Measurements from ENCODE around the gene PKD1. TPM values are rescaled to one million over a fixed set of nuclear protein-coding genes. Genes with fewer than 3 reads are reported as not detected.

The PKD1 gene
- total RNA-seq, 4 donors from 2014 or later: 181 to 492 (median 352) TPM

DNA sequence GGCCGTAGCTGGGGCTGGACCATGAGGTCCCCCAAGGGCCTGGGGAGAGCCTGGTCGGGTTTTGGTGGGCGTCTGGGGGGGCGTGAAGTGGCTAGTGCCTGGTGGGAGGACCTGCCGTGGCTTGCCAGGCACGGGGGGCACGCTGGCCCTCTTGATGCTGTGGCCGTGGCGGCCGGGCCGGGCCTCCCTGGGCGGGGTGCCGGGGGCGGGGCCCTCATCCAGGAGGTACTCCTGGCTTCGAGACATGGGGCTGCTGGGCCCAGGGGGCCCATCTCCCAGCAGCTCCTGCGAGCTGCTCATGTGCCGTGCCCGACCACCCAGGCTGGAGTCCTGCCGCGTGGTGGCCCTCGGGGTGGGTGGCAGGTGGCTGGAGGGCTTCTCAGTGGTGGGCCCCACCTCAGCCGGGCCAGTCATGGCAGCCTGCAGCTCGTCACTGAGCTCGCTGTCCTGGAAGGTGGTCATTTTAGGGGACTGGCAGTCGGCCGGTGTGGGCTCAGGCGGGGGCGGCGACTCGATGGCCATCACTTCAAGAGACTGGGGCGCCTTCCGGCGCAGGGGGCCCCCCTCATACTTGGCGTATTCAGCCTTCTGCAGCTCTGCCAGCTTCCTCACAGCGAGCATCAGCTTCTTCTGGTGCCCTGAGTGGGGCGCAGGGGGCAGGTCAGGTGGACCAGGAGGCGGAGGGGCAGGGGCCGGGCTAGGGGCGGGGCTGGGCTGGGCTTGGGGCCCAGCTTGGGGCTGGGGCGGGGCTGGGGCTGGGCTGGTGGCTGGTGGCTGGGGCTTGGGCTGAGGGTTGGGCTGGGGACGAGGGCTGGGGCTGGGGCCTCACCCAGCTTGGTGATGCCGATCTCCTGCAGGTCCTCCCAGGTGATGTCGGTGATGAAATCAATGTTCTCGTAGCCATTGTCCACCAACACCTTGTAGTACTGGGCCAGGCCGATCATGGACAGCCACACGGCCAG lies 45.5 kb upstream of the PKD1 start:
- Histone ChIP-seq H3K36me3 (peaks cover 0 to 21% of the 10 kb centered on the region in 2 donors), H3K9me3 (no peaks in the 10 kb centered on the region), H3K27ac (no peak overlapping the region), H3K4me1 (peaks cover 0 to 6% (median 0%) of the 10 kb centered on the region in 3 donors), H3K4me3 (no peak overlapping the region), H3K27me3 (peaks cover 12% of the 10 kb centered on the region)
- ATAC-seq: no peak
- WGBS, 2 donors (ENCODE audit: low coverage in 1 of 2): no CpG with 5 or more reads among the region's 46 CpGs
- TF ChIP-seq, protein P1, sequence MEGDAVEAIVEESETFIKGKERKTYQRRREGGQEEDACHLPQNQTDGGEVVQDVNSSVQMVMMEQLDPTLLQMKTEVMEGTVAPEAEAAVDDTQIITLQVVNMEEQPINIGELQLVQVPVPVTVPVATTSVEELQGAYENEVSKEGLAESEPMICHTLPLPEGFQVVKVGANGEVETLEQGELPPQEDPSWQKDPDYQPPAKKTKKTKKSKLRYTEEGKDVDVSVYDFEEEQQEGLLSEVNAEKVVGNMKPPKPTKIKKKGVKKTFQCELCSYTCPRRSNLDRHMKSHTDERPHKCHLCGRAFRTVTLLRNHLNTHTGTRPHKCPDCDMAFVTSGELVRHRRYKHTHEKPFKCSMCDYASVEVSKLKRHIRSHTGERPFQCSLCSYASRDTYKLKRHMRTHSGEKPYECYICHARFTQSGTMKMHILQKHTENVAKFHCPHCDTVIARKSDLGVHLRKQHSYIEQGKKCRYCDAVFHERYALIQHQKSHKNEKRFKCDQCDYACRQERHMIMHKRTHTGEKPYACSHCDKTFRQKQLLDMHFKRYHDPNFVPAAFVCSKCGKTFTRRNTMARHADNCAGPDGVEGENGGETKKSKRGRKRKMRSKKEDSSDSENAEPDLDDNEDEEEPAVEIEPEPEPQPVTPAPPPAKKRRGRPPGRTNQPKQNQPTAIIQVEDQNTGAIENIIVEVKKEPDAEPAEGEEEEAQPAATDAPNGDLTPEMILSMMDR (IDR thresholded peaks at IDR 0.05): no peak
- TF ChIP-seq POLR2A (IDR thresholded peaks at IDR 0.05) (no peak), POLR2AphosphoS5 (IDR thresholded peaks at IDR 0.05) (no peak), EP300 (IDR thresholded peaks at IDR 0.05) (no peak)

DNA sequence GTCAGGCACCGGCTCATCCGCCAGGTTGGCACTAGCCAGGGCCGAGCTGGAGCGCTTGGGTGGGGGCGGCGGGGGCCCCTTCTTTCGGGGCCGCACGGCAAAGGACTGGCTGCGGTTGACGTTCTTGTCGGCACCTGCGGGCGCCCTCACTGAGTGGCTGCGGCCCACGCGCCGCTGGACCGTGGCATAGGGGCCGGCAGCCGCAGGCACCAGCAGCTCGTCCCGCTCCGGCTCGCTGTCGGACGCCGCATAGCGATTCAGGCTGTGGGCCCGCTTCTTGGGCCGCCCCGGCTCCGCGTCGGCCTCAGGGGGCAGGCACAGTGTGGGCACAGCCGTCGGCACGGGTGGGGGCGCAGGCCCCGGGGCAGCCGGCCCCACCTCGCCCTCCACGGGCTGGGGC lies 44.8 kb upstream of the PKD1 start:
- Histone ChIP-seq H3K4me3 (no peak overlapping the region), H3K9me3 (no peaks in the 10 kb centered on the region), H3K4me1 (peaks cover 0 to 6% (median 0%) of the 10 kb centered on the region in 3 donors), H3K36me3 (peaks cover 0 to 29% of the 10 kb centered on the region in 2 donors), H3K27ac (no peak overlapping the region), H3K27me3 (peaks cover 12% of the 10 kb centered on the region)
- ATAC-seq: no peak
- no peak for TF ChIP-seq EP300 (IDR thresholded peaks at IDR 0.05)
- no peak for TF ChIP-seq POLR2AphosphoS5 (IDR thresholded peaks at IDR 0.05)
- no CpG with 5 or more reads among the region's 43 CpGs for WGBS, 2 donors (ENCODE audit: low coverage in 1 of 2)

DNA sequence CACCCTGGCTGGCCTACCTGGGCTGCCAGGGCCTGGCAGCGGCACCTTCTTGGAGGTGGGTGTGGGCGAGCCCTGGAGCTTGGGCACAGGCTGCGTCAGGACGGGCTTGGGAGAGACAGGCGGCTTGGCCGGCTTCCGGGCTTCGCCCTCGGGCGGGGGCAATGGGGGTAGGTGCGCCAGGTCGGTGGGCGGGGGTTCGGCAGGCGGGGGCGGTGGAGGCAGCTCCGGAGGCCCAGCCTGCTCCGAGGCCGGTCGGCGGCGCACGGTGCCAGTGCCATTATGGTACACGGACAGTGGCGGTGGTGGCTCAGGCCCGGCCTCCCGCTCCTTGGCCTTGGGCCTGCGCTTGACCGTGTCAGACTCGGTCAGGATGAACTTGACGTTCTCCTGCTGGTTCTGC lies 43.9 kb upstream of the PKD1 start:
- Histone ChIP-seq H3K9me3 (no peaks in the 10 kb centered on the region), H3K27me3 (peaks cover 12% of the 10 kb centered on the region), H3K27ac (no peak overlapping the region), H3K4me3 (no peak overlapping the region), H3K36me3 (peaks cover 0 to 38% of the 10 kb centered on the region in 2 donors), H3K4me1 (peaks cover 0 to 6% (median 0%) of the 10 kb centered on the region in 3 donors)
- ATAC-seq: no peak
- TF ChIP-seq POLR2A (IDR thresholded peaks at IDR 0.05) (no peak), EP300 (IDR thresholded peaks at IDR 0.05) (no peak), POLR2AphosphoS5 (IDR thresholded peaks at IDR 0.05) (no peak)
- TF ChIP-seq, protein P1 (IDR thresholded peaks at IDR 0.05): no peak
- no CpG with 5 or more reads among the region's 31 CpGs for WGBS, 2 donors (ENCODE audit: low coverage in 1 of 2)

DNA sequence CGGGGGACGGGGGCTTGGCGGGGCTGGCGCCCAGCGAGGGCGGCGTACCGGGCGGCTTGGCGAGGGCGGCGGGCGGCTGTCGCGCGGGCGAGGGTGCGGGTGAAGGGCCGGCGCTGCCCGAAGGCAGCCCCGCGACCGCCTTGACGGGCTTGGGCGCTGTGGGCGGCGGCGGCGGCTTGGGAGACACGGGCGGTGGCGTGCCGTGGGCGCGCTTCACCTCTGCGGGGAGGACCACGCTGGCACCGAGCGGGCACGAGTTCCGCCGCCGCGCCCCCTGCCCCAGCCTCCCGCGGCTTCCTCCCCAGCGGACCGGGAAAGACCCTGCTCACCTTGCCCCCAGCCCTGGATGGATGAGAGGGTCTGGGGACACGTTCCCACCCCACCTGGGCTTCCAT lies 43.4 kb upstream of the PKD1 start:
- H3K9me3 ChIP-seq: no peaks in the 10 kb centered on the region
- TF ChIP-seq POLR2A (IDR thresholded peaks at IDR 0.05) (no peak), POLR2AphosphoS5 (IDR thresholded peaks at IDR 0.05) (no peak), EP300 (IDR thresholded peaks at IDR 0.05) (no peak)
- TF ChIP-seq, protein P1 (IDR thresholded peaks at IDR 0.05): no peak
- ATAC-seq: peak; percentile 8

DNA sequence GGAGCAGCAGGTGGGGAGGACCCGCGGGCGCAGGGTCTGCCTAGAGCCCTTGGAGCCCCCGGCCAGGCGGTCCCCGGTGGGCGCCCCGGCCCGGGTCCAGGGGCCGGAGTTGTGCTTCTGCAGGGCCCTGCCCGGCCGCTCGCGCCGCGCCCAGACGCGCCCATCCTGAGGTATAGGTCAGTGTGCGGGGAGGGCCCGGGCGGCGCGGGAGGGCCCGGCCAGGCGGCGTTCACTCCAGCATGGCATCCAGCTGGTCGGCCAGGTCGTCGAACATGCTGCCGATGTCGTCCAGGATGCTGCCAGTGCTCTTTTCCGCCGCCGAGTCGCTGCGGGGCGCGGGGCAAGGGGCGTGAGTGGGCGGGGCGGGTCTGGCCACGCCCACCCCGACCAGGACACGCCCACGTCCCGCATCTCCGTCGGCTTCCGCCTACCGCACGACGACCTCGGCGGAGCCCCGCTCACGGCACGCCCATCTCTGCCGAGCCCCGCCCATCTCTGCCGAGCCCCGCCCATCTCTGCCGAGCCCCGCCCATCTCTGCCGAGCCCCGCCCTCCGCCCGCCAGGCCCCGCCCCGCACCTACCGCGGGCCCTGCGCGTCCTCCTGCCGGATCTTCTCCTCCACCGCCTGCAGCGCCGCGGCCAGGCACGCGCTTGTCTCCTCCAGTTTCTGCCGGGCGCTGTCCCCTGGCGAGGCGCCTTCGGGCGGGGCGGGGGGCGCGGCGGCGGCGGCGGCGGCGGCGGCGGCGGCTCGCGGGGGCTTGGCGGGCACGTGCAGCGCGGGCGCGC lies 42.8 kb upstream of the PKD1 start:
- Histone ChIP-seq H3K9me3 (no peaks in the 10 kb centered on the region), H3K27me3 (peaks cover 12% of the 10 kb centered on the region), H3K36me3 (peaks cover 0 to 49% of the 10 kb centered on the region in 2 donors), H3K27ac (no peak overlapping the region), H3K4me3 (no peak overlapping the region), H3K4me1 (peaks cover 0 to 6% (median 0%) of the 10 kb centered on the region in 3 donors)
- whole genome bisulfite sequencing, 2 donors (ENCODE audit: low coverage in 1 of 2): 73% methylated on average over 3 of the region's 106 CpGs; no CpG with 5 or more reads in 1 of the 2 donors
- ATAC-seq: peak; percentile 39
- TF ChIP-seq POLR2A (IDR thresholded peaks at IDR 0.05): peak in 1 of 2 donors; percentile 9
- TF ChIP-seq POLR2AphosphoS5 (IDR thresholded peaks at IDR 0.05): no peak

More for the DNA sequence above, 43.4 kb upstream of the PKD1 start:
- peaks cover 12% of the 10 kb centered on the region for H3K27me3 ChIP-seq
- no CpG with 5 or more reads among the region's 50 CpGs for WGBS, 2 donors (ENCODE audit: low coverage in 1 of 2)
- H3K4me3 ChIP-seq: no peak overlapping the region
- H3K27ac ChIP-seq: no peak overlapping the region
- peaks cover 0 to 43% of the 10 kb centered on the region in 2 donors for H3K36me3 ChIP-seq
- peaks cover 0 to 6% (median 0%) of the 10 kb centered on the region in 3 donors for H3K4me1 ChIP-seq
